Mammary epithelial cell (primary cell): Measurements from ENCODE around the gene DCDC1.

ENCODE experiments used
- EZH2 ChIP-seq: IDR thresholded peaks from 2 replicates; pipeline ENCODE4 v1.6.1; 2012; ENCODE audit warnings: low read length, inconsistent platforms, borderline replicate concordance
- TF ChIP-seq, protein P1 (sequence below), 2 donors: IDR thresholded peaks in 1 of 2; conservative IDR thresholded peaks in 1 of 2; 2 replicates each; pipeline ENCODE4 v1.5.1; 2011 to 2012; ENCODE audit warnings: inconsistent platforms in 2 of 2, low read length in 2 of 2, mild to moderate bottlenecking in 2 of 2, control low read depth in 1 of 2, low read depth in 1 of 2; ENCODE audit not compliant: insufficient read depth in 1 of 2; ENCODE audit errors: extremely low read depth in 1 of 2

DNA sequence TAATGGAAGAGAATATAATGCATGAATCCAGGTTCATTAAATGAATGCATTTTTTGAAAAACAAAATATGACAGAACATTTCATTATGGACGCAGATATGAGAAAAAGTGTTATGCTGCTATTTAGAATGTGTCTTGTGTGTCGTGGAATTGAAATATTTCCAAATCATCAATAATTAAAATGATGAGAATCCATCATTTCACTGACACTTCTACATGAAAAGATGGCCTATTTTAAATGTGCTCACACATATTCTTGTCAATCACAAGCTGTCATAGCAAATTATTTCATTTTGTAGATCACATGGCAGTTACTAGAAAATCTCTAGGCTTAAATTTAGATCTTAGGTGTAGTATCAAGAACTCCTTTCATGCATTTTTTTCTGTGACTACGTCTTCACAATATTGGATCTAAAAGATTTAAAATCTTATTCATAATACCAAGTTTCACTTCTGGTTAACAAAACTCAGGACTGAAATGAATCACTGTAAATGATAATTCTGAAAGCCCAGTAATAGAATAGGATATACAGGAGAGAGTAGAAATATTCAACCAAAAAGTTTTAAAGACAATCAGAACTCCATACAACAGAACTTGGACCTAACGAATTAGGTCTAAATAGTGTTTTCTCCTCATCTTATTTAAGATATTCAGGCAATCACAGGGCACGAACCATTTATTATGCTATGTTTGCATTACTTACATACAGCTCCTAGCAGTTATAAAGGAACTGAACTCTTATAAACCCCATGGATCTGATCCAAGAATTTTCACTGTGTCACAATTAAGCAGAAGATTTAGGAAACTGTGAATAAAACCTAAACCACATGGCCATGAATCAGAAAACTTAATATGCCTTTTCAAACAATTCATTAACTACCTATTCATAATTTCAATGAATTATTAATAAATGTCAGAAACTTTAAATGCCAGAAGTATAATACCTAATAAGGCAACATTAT, 67.7 kb downstream of the DCDC1 start:
- TF ChIP-seq, protein P1, sequence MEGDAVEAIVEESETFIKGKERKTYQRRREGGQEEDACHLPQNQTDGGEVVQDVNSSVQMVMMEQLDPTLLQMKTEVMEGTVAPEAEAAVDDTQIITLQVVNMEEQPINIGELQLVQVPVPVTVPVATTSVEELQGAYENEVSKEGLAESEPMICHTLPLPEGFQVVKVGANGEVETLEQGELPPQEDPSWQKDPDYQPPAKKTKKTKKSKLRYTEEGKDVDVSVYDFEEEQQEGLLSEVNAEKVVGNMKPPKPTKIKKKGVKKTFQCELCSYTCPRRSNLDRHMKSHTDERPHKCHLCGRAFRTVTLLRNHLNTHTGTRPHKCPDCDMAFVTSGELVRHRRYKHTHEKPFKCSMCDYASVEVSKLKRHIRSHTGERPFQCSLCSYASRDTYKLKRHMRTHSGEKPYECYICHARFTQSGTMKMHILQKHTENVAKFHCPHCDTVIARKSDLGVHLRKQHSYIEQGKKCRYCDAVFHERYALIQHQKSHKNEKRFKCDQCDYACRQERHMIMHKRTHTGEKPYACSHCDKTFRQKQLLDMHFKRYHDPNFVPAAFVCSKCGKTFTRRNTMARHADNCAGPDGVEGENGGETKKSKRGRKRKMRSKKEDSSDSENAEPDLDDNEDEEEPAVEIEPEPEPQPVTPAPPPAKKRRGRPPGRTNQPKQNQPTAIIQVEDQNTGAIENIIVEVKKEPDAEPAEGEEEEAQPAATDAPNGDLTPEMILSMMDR (conservative IDR thresholded peaks at IDR 0.05 in 1 of 2, IDR thresholded peaks at IDR 0.05 in 1 of 2; ENCODE audit: extremely low read depth in 1 of 2, insufficient read depth in 1 of 2, low read depth in 1 of 2, low read length in 2 of 2) = no peak
- no peak for TF ChIP-seq EZH2
